Osteoblast (primary cell): ENCODE results near the gene TRMT10C. TPM values are rescaled to one million over a fixed set of nuclear protein-coding genes. Genes with fewer than 3 reads are reported as not detected.

Source experiments
- DNase-seq: peaks from one replicate; pipeline ENCODE4 v3.0.0; 2011; ENCODE audit warnings: low spot score, mixed read lengths; ENCODE audit not compliant: insufficient read length; ENCODE audit errors: missing footprints
- H2AFZ ChIP-seq: 2 replicates; pipeline ENCODE4 v1.6.0; 2011; ENCODE audit warnings: mild to moderate bottlenecking, low read length
- H3K27ac ChIP-seq: 2 replicates; pipeline ENCODE4 v1.5.1; 2011; ENCODE audit warnings: mild to moderate bottlenecking, low read depth, low read length, moderate library complexity
- H3K27me3 ChIP-seq: 2 replicates; pipeline ENCODE4 v1.6.0; 2012; ENCODE audit warnings: mild to moderate bottlenecking, control low read depth, inconsistent platforms, low read length, moderate library complexity; ENCODE audit not compliant: insufficient read depth
- H3K36me3 ChIP-seq: 2 replicates; pipeline ENCODE4 v1.5.1; 2011; ENCODE audit warnings: mild to moderate bottlenecking, low read length, control low read depth, moderate library complexity; ENCODE audit not compliant: insufficient read depth
- H3K4me1 ChIP-seq: 2 replicates; pipeline ENCODE4 v1.5.1; 2011; ENCODE audit warnings: mild to moderate bottlenecking, low read length, control low read depth, moderate library complexity; ENCODE audit not compliant: insufficient read depth
- H3K4me2 ChIP-seq: 2 replicates; pipeline ENCODE4 v1.6.0; 2011; ENCODE audit warnings: mild to moderate bottlenecking, low read length; ENCODE audit not compliant: insufficient read depth
- H3K4me3 ChIP-seq: fragments of 200-600 bp; sonication (generic); 3 replicates; pipeline ENCODE4 v1.5.1; 2012; ENCODE audit warnings: mild to moderate bottlenecking, low read length, inconsistent platforms; ENCODE audit not compliant: insufficient read depth
- H3K79me2 ChIP-seq: 2 replicates; pipeline ENCODE4 v1.6.0; 2012; ENCODE audit warnings: mild to moderate bottlenecking, low read length, control low read depth, inconsistent platforms; ENCODE audit not compliant: insufficient read depth
- H3K9me3 ChIP-seq: 2 replicates; pipeline ENCODE4 v1.5.1; 2011; ENCODE audit warnings: low read depth, low read length, control low read depth
- H4K20me1 ChIP-seq: 2 replicates; pipeline ENCODE4 v1.6.0; 2012; ENCODE audit warnings: mild to moderate bottlenecking, low read length, control low read depth; ENCODE audit not compliant: insufficient read depth
- CTCF ChIP-seq: IDR thresholded peaks from 2 replicates; pipeline ENCODE4 v1.5.1; 2011; ENCODE audit warnings: mild to moderate bottlenecking, low read depth, low read length, moderate library complexity; ENCODE audit errors: extremely low read depth
- total RNA-seq: library from RNA; depleted of rRNA; stranded (reverse); fragments of >200 nt; gene quantifications from 2 replicates; pipeline ENCODE4 v1.2.3, GENCODE V29; 2012

Gene TRMT10C
- total RNA-seq, 1 donor, result 25.0 TPM

DNA sequence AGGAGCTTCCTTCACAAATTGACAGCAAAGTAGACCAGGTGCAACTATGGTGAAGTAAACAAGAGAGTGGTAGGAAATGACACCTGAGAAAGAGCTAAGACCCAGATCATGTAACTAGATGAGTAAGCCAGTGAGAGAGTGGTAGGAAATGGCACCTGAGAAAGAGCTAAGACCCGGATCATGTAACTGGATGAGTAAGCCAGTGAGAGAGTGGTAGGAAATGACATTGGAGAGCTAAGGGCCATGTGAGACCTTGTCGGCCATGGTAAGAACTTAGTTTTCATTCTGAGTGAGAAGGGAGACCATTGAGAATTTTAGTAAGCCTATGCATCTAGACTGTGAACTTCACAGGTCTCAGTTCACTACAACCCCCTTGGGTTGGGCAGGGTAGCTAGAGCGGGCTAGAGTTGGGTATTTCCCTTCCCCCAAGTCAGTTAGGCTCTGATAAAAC is 43.2 kb upstream of the TRMT10C start:
- Histone ChIP-seq H3K9me3 (no peaks in the 10 kb centered on the region), H3K36me3 (no peaks in the 10 kb centered on the region), H3K27me3 (peaks cover 27% of the 10 kb centered on the region), H2AFZ (peak overlapping the region; percentile 67), H4K20me1 (no peaks in the 10 kb centered on the region), H3K79me2 (no peaks in the 10 kb centered on the region), H3K27ac (no peak overlapping the region), H3K4me3 (no peak overlapping the region), H3K4me2 (no peak overlapping the region), H3K4me1 (peaks cover 4% of the 10 kb centered on the region)
- no peak for TF ChIP-seq CTCF
- no peak for DNase-seq

GRCh38 chr3:101519685-101520365 is 41.8 kb upstream of the TRMT10C start:
- no peak for TF ChIP-seq CTCF
- Histone ChIP-seq H3K4me3 (no peak overlapping the region), H3K4me2 (no peak overlapping the region), H3K4me1 (no peaks in the 10 kb centered on the region), H3K36me3 (no peaks in the 10 kb centered on the region), H4K20me1 (no peaks in the 10 kb centered on the region), H3K79me2 (no peaks in the 10 kb centered on the region), H2AFZ (no peak overlapping the region), H3K27me3 (peaks cover 27% of the 10 kb centered on the region), H3K9me3 (no peaks in the 10 kb centered on the region), H3K27ac (no peak overlapping the region)
- no peak for DNase-seq

- no peaks in the 10 kb centered on the region for H3K9me3 ChIP-seq
- TF ChIP-seq CTCF, result no peak
- H3K4me2 ChIP-seq, result no peak overlapping the region
- H3K27me3 ChIP-seq, result peaks cover 27% of the 10 kb centered on the region
- DNase-seq, result no peak
- H3K79me2 ChIP-seq, result no peaks in the 10 kb centered on the region
- no peak overlapping the region for H3K4me3 ChIP-seq
- no peaks in the 10 kb centered on the region for H3K36me3 ChIP-seq
- H4K20me1 ChIP-seq, result no peaks in the 10 kb centered on the region
- no peak overlapping the region for H2AFZ ChIP-seq
- H3K4me1 ChIP-seq, result no peaks in the 10 kb centered on the region
- H3K27ac ChIP-seq, result no peak overlapping the region
Observed at GRCh38 chr3:101521211-101521701, 40.4 kb upstream of the TRMT10C start.

GRCh38 chr3:101527441-101527840 is 34.2 kb upstream of the TRMT10C start:
- Histone ChIP-seq H3K4me1 (no peaks in the 10 kb centered on the region), H3K4me3 (no peak overlapping the region), H4K20me1 (no peaks in the 10 kb centered on the region), H3K27ac (no peak overlapping the region), H3K79me2 (no peaks in the 10 kb centered on the region), H3K27me3 (peaks cover 4% of the 10 kb centered on the region), H3K9me3 (no peaks in the 10 kb centered on the region), H3K4me2 (no peak overlapping the region), H3K36me3 (no peaks in the 10 kb centered on the region), H2AFZ (no peak overlapping the region)
- TF ChIP-seq CTCF, result no peak
- DNase-seq, result no peak
